Measurements from ENCODE around the gene LRRN3.

Gene LRRN3

GRCh38 chr7:111081546-111082267 lies 9.2 kb upstream of the LRRN3 start:
- no peak overlapping the region; the same call in 1 of the 2 replicates for H3K27ac ChIP-seq
- no peaks in the 10 kb centered on the region for H3K36me3 ChIP-seq (ENCODE audit: insufficient read depth, low read length)
- no peak overlapping the region for H3K4me3 ChIP-seq
- no peak for DNase-seq (ENCODE audit: low read depth, low spot score)
- TF ChIP-seq EZH2 (IDR thresholded peaks at IDR 0.05) = no peak
- no peak for TF ChIP-seq FOXP2 (optimal IDR thresholded peaks at IDR 0.05; ENCODE audit: control extremely low read depth, extremely low read length, insufficient read depth)
- TF ChIP-seq POLR2AphosphoS5 (IDR thresholded peaks at IDR 0.05; ENCODE audit: borderline replicate concordance, low read depth, low read length) = no peak
- H3K9ac ChIP-seq (ENCODE audit: insufficient read length) = no peak overlapping the region
- no peaks in the 10 kb centered on the region for H3K9me3 ChIP-seq (ENCODE audit: low read depth, low read length)

DNA sequence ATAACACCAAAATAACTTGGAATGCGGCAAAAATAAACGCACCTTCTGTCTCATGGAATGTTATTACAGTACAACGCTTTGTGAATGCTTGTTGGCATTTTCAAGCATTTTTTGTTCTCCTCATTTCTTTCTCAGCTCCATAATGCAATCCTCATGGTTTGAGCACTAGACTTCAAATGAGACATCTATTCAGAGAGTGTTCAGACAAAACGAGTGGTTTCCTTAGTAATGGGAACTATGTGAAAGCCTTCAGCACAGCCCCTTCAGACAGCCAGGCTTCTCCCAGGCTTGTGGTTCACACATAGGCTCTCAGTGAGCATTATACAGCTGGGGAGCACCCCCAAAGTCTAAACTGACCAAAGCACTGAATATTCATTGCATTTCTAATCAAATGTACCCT lies 8.6 kb upstream of the LRRN3 start:
- no peak for DNase-seq (ENCODE audit: low read depth, low spot score)
- Histone ChIP-seq H3K27ac (peak overlapping the region; percentile 96), H3K4me3 (peak overlapping the region; percentile 70; the same call in 1 of the 2 replicates), H3K36me3 (ENCODE audit: insufficient read depth, low read length) (no peaks in the 10 kb centered on the region), H3K9me3 (ENCODE audit: low read depth, low read length) (no peaks in the 10 kb centered on the region), H3K9ac (ENCODE audit: insufficient read length) (peak overlapping the region; percentile 29)
- TF ChIP-seq FOXP2 (optimal IDR thresholded peaks at IDR 0.05; ENCODE audit: control extremely low read depth, extremely low read length, insufficient read depth) = no peak
- no peak for TF ChIP-seq EZH2 (IDR thresholded peaks at IDR 0.05)
- TF ChIP-seq POLR2AphosphoS5 (IDR thresholded peaks at IDR 0.05; ENCODE audit: borderline replicate concordance, low read depth, low read length) = no peak

DNA sequence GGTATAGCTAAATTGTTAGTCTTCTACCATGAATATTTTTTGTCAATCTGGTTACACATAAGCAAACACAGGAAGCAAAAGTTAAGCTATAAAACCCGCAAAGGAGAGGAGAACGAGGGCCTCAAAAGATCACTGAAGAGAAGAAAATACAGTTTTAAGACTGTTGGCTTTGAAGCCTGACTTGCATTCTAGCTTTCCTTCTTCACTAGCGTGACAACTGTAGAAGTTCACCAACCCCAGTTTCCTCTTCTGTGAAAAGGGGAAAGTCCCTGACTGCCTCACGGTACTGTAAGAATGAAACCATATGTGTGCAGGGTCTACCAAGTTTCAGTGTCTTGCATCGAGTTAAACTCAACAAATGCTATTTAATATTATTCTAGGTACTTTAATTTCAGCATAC lies 7.5 kb upstream of the LRRN3 start:
- Histone ChIP-seq H3K27ac (peak overlapping the region; percentile 96), H3K9me3 (ENCODE audit: low read depth, low read length) (no peaks in the 10 kb centered on the region), H3K9ac (ENCODE audit: insufficient read length) (peak overlapping the region; percentile 59), H3K36me3 (ENCODE audit: insufficient read depth, low read length) (no peaks in the 10 kb centered on the region), H3K4me3 (peak overlapping the region; percentile 70)
- TF ChIP-seq FOXP2 (optimal IDR thresholded peaks at IDR 0.05; ENCODE audit: control extremely low read depth, extremely low read length, insufficient read depth) = no peak
- no peak for TF ChIP-seq POLR2AphosphoS5 (IDR thresholded peaks at IDR 0.05; ENCODE audit: borderline replicate concordance, low read depth, low read length)
- DNase-seq (ENCODE audit: low read depth, low spot score) = peak; percentile 63

DNA sequence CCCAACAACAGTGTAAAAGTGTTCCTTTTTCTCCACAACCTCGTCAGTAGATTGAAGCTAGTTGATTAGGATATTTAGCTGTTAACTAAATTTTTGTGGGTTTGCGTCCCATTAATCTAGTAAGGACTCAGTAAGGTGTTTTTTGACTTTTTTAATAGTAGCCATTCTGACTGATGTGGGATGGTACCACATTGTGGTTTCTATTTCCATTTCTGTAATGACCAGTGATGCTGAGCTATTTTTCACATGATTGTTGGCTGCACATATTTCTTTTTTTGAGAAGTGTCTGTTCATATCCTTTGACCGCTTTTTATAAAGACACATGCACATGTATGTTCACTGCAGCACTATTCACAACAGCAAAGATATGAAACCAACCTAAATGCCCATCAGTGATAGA lies 5.6 kb upstream of the LRRN3 start:
- H3K36me3 ChIP-seq (ENCODE audit: insufficient read depth, low read length) = no peaks in the 10 kb centered on the region
- H3K27ac ChIP-seq = no peak overlapping the region
- no peaks in the 10 kb centered on the region for H3K9me3 ChIP-seq (ENCODE audit: low read depth, low read length)
- TF ChIP-seq FOXP2 (optimal IDR thresholded peaks at IDR 0.05; ENCODE audit: control extremely low read depth, extremely low read length, insufficient read depth) (no peak), POLR2AphosphoS5 (IDR thresholded peaks at IDR 0.05; ENCODE audit: borderline replicate concordance, low read depth, low read length) (no peak), EZH2 (IDR thresholded peaks at IDR 0.05) (no peak)
- H3K9ac ChIP-seq (ENCODE audit: insufficient read length) = no peak overlapping the region
- H3K4me3 ChIP-seq = no peak overlapping the region
- DNase-seq (ENCODE audit: low read depth, low spot score) = no peak

DNA sequence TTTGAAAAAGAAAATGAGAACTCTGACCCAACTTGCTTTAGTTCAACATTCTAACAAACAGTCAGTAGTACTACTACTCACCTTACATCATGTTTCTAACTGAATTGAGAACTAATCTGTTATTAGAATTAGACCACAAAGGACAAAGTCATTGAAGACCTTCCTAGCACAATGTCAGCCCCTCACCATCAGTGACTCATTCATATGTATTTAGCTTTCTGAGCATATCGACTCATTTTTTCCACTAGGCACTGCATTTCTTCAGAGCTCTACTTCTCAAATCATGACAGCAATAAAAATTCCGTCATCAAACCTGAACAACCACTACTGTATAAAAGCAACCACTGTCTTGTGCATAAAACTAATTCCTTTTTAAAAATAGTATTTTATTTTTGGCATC lies 4.4 kb upstream of the LRRN3 start:
- Histone ChIP-seq H3K4me3 (no peak overlapping the region), H3K27ac (no peak overlapping the region), H3K36me3 (ENCODE audit: insufficient read depth, low read length) (no peaks in the 10 kb centered on the region), H3K9me3 (ENCODE audit: low read depth, low read length) (no peaks in the 10 kb centered on the region), H3K9ac (ENCODE audit: insufficient read length) (no peak overlapping the region)
- DNase-seq (ENCODE audit: low read depth, low spot score) = no peak
- no peak for TF ChIP-seq POLR2AphosphoS5 (IDR thresholded peaks at IDR 0.05; ENCODE audit: borderline replicate concordance, low read depth, low read length)
- TF ChIP-seq EZH2 (IDR thresholded peaks at IDR 0.05) = no peak
- no peak for TF ChIP-seq FOXP2 (optimal IDR thresholded peaks at IDR 0.05; ENCODE audit: control extremely low read depth, extremely low read length, insufficient read depth)

DNA sequence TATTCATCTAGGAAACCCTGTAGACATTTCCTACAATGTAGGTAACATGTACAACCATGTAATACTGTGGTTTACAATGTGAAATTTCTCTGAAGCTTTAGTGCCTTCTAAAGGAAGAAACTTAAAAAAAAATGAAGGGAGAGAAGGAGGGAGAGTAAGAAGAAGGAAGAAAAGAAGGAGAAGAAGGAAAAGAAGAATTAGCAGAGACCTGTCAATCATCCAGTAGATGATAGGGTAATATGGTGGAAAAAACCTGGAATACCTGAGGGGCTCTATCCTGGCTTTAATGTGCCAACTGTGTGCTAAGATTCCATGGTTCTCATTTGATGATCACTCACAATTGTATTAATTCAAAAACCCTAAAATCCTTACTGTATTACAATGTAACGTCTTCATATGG lies 2.6 kb upstream of the LRRN3 start:
- H3K9me3 ChIP-seq (ENCODE audit: low read depth, low read length) = no peaks in the 10 kb centered on the region
- H3K27ac ChIP-seq = no peak overlapping the region
- no peak overlapping the region for H3K9ac ChIP-seq (ENCODE audit: insufficient read length)
- TF ChIP-seq POLR2AphosphoS5 (IDR thresholded peaks at IDR 0.05; ENCODE audit: borderline replicate concordance, low read depth, low read length) = no peak
- TF ChIP-seq FOXP2 (optimal IDR thresholded peaks at IDR 0.05; ENCODE audit: control extremely low read depth, extremely low read length, insufficient read depth) = no peak
- TF ChIP-seq EZH2 (IDR thresholded peaks at IDR 0.05) = no peak
- H3K4me3 ChIP-seq = no peak overlapping the region
- H3K36me3 ChIP-seq (ENCODE audit: insufficient read depth, low read length) = no peaks in the 10 kb centered on the region
- DNase-seq (ENCODE audit: low read depth, low spot score) = no peak

DNA sequence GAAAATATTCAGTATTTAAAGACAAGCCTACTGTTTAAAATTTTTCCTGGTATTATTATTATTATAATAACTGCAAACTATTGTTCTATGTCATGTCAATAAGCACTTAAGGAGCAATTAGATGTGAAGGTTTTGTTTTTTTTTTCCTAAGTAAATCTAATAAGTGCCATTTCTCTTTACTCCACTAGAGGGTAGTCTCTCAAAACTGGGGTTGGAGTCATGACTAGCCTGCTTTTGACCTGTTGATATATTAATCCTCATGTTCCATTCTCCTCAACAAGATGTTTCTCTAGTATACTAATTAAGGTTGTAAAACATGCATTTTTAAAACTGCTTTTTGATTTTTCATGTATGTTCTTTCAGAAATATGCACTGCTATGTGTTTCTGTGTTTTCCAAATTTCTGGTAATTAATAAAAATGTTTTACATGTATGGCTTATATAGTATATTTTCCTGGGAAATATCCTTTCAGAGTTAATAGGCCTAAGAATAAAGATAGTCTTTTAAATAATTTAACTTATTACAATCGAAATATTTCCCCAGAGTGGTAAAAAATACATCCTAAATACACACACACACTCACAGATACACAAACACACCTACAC lies 1.0 kb upstream of the LRRN3 start:
- H3K9ac ChIP-seq (ENCODE audit: insufficient read length) = no peak overlapping the region
- no peaks in the 10 kb centered on the region for H3K36me3 ChIP-seq (ENCODE audit: insufficient read depth, low read length)
- H3K27ac ChIP-seq = no peak overlapping the region
- H3K9me3 ChIP-seq (ENCODE audit: low read depth, low read length) = no peaks in the 10 kb centered on the region
- no peak for DNase-seq (ENCODE audit: low read depth, low spot score)
- no peak overlapping the region for H3K4me3 ChIP-seq
- no peak for TF ChIP-seq POLR2AphosphoS5 (IDR thresholded peaks at IDR 0.05; ENCODE audit: borderline replicate concordance, low read depth, low read length)

GRCh38 chr7:111091593-111092358 lies 849 bp downstream of the LRRN3 start:
- no peaks in the 10 kb centered on the region for H3K36me3 ChIP-seq (ENCODE audit: insufficient read depth, low read length)
- H3K27ac ChIP-seq = no peak overlapping the region
- TF ChIP-seq FOXP2 (optimal IDR thresholded peaks at IDR 0.05; ENCODE audit: control extremely low read depth, extremely low read length, insufficient read depth) (no peak), POLR2AphosphoS5 (IDR thresholded peaks at IDR 0.05; ENCODE audit: borderline replicate concordance, low read depth, low read length) (no peak), EZH2 (IDR thresholded peaks at IDR 0.05) (no peak)
- no peaks in the 10 kb centered on the region for H3K9me3 ChIP-seq (ENCODE audit: low read depth, low read length)
- H3K9ac ChIP-seq (ENCODE audit: insufficient read length) = no peak overlapping the region
- H3K4me3 ChIP-seq = no peak overlapping the region
- no peak for DNase-seq (ENCODE audit: low read depth, low spot score)
